C4-2B (cell line): ENCODE results near the gene CCN2.

Source experiments
- ZFX ChIP-seq: fragments of 450-650 bp; IDR thresholded peaks from 2 replicates; pipeline ENCODE4 v1.6.1; 2017
- TF ChIP-seq, protein P1 (sequence below): fragments of 450-650 bp; conservative IDR thresholded peaks from 2 replicates; pipeline ENCODE4 v1.5.1; 2017; ENCODE audit warnings: mild to moderate bottlenecking

DNA sequence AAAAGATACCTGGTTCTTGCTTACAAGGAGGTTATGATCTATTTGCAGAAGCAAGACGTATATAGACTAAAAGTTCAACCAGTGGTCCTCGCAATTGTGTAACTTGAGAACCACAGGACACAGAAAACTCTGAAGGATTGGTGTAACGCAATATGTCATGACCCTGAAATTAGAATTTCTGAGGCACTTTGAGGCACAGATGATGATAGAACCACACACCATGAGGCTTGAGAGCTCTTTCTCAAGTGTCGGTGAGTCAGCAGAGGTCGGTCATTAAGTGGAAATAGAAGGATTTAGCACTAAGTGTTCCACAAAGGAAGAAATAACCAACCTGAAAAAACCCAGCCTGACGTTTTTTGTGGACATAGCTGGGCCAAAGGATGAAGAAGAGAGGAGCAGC, 15.3 kb upstream of the CCN2 start:
- TF ChIP-seq, protein P1, sequence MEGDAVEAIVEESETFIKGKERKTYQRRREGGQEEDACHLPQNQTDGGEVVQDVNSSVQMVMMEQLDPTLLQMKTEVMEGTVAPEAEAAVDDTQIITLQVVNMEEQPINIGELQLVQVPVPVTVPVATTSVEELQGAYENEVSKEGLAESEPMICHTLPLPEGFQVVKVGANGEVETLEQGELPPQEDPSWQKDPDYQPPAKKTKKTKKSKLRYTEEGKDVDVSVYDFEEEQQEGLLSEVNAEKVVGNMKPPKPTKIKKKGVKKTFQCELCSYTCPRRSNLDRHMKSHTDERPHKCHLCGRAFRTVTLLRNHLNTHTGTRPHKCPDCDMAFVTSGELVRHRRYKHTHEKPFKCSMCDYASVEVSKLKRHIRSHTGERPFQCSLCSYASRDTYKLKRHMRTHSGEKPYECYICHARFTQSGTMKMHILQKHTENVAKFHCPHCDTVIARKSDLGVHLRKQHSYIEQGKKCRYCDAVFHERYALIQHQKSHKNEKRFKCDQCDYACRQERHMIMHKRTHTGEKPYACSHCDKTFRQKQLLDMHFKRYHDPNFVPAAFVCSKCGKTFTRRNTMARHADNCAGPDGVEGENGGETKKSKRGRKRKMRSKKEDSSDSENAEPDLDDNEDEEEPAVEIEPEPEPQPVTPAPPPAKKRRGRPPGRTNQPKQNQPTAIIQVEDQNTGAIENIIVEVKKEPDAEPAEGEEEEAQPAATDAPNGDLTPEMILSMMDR = no peak
- no peak for TF ChIP-seq ZFX
